Tibial artery (tissue), 4 donors: Measurements from ENCODE around the gene PSMB3.

Source experiments
- DNase-seq, 2 donors: peaks; one replicate each; pipeline ENCODE4 v3.0.0-alpha.2; 2019
- H3K27ac ChIP-seq, 2 donors: fragments of 200-600 bp; sonication (generic) in 1 of 2; 1 replicate in 1 of 2; 2 replicates in 1 of 2; pipeline ENCODE4 v1.5.1; 2018 to 2019; ENCODE audit warnings: mild to moderate bottlenecking in 1 of 2
- H3K27me3 ChIP-seq, 2 donors: fragments of 200-600 bp; sonication (generic) in 1 of 2; one replicate each; pipeline versions ENCODE4 v1.5.1 to v1.6.0; 2016 to 2019
- H3K36me3 ChIP-seq, 3 donors: fragments of 200-600 bp; sonication (generic) in 2 of 3; one replicate each; pipeline ENCODE4 v1.5.1; 2016 to 2019; ENCODE audit warnings: mild to moderate bottlenecking in 2 of 3
- H3K4me1 ChIP-seq, 4 donors: fragments of 200-600 bp; sonication (generic) in 2 of 4; 1 replicate in 3 of 4; 2 replicates in 1 of 4; pipeline ENCODE4 v1.5.1; 2016 to 2019
- H3K4me3 ChIP-seq, 2 donors: fragments of 200-600 bp; sonication (generic) in 1 of 2; 1 replicate in 1 of 2; 2 replicates in 1 of 2; pipeline ENCODE4 v1.5.1; 2018 to 2019; ENCODE audit warnings: mild to moderate bottlenecking in 2 of 2
- H3K9me3 ChIP-seq, 3 donors: fragments of 200-600 bp; sonication (generic) in 1 of 3; one replicate each; pipeline ENCODE4 v1.5.1; 2016 to 2019
- intact Hi-C: fragments of 100-400 bp; cut with DNase I; formaldehyde crosslinking; loops from one replicate; pipeline ENCODE4 v1.15.0; 2023; ENCODE audit warnings: low total_unique reads
- TF ChIP-seq, protein P1 (sequence below), 2 experiments: fragments of 200-600 bp in 1 of 2; fragments of 450-650 bp in 1 of 2; IDR thresholded peaks; one replicate each; pipeline ENCODE4 v1.5.1; 2017 to 2019; ENCODE audit warnings: antibody characterized with exemption in 2 of 2, mild to moderate bottlenecking in 1 of 2, moderate library complexity in 1 of 2

Gene PSMB3

DNA sequence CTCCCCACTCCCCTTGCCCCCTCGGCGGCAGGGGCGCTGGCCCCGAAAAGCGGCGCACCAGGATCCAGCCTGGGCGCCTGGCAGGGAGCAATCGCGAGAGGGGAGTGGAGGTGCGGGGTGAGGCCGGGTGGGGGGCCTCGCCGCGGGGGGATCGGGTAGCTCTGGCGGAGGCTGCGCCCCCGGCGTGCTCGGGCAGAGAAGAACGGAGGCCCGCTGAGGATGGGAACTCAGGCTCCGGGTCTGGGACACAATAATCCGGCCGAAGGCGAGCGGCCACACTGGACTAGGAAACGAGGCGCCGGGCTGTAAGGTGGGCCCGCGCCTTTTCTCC lies 3.7 kb upstream of the PSMB3 start:
- intact Hi-C loops: no loop called here
- TF ChIP-seq, protein P1, sequence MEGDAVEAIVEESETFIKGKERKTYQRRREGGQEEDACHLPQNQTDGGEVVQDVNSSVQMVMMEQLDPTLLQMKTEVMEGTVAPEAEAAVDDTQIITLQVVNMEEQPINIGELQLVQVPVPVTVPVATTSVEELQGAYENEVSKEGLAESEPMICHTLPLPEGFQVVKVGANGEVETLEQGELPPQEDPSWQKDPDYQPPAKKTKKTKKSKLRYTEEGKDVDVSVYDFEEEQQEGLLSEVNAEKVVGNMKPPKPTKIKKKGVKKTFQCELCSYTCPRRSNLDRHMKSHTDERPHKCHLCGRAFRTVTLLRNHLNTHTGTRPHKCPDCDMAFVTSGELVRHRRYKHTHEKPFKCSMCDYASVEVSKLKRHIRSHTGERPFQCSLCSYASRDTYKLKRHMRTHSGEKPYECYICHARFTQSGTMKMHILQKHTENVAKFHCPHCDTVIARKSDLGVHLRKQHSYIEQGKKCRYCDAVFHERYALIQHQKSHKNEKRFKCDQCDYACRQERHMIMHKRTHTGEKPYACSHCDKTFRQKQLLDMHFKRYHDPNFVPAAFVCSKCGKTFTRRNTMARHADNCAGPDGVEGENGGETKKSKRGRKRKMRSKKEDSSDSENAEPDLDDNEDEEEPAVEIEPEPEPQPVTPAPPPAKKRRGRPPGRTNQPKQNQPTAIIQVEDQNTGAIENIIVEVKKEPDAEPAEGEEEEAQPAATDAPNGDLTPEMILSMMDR (IDR thresholded peaks at IDR 0.05): no peak
- DNase-seq: no peak
- Histone ChIP-seq H3K36me3 (no peaks in the 10 kb centered on the region), H3K27ac (peak overlapping the region; percentile 91 to 96), H3K27me3 (no peaks in the 10 kb centered on the region), H3K4me1 (peaks cover 0 to 65% (median 43%) of the 10 kb centered on the region in 4 donors), H3K9me3 (no peaks in the 10 kb centered on the region), H3K4me3 (peak overlapping the region; percentile 70 to 88)

DNA sequence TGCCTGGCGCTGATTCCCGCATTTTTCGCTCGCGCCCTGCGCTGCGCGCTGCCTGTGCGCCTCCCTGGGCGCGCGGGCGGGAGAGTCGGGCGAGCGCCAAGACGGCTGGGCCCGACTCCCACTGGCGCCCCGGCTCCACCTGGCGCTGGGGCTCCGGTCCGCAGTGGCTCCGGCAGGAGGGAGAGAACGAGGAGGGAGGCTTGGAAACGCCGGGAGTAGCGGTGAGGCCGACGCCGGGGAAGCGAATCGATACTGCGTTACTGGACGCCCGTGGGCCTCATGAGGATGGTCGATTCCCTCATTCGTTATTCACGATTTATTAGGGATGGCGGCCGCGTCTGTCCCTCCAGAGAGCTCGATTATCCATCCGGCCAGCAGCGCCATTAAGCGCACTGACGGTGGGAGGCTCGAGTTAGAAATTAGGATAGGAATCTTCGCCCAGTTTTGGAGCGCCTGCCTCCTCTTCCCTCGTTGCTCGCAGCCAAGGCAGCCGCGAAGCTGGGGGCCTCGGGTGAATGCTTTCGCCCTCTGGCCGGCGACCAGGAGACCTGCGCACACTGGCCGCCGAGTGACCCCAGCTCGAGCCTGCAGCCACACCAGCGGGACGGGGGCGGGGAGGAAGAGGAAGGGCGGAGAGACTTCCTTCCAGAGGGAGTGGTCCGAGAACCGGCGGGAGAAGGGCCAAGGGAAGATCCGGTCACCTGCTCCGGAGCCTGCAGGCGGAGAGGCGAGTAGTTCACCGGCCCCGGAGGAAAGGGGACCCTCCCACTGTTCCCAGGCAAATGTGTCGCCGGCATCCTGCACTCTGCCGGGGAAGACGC lies 3.1 kb upstream of the PSMB3 start:
- DNase-seq: peak; percentile 92
- Histone ChIP-seq H3K9me3 (no peaks in the 10 kb centered on the region), H3K4me3 (peak overlapping the region; percentile 70 to 88), H3K36me3 (peaks cover 0 to 3% (median 0%) of the 10 kb centered on the region in 3 donors), H3K27ac (peak overlapping the region; percentile 91 to 96), H3K27me3 (no peaks in the 10 kb centered on the region), H3K4me1 (peaks cover 0 to 67% (median 49%) of the 10 kb centered on the region in 4 donors)
- intact Hi-C loops: loop anchor here (5.0 kb wide), 1 partner anchor 48 kb away; the partner anchor contains the start of gene PIP4K2B
- TF ChIP-seq, protein P1 (IDR thresholded peaks at IDR 0.05): no peak

DNA sequence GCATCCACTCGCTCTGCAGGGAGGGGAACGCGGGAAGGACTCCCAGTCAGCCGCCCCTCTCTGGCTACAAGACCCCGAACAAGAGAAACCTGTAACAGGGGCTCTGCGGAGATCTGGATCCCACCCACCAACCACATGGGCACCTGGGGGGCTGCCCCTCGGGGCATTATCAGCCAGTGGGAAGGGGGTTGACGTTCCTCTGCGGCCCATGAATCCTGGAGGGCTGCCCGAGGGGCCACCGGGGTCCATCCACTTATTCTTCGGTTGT lies 2.6 kb upstream of the PSMB3 start:
- intact Hi-C loops: loop anchor here (5.0 kb wide), 1 partner anchor 47 kb away; the partner anchor contains the start of gene PIP4K2B
- DNase-seq: no peak
- Histone ChIP-seq H3K9me3 (no peaks in the 10 kb centered on the region), H3K4me3 (peak overlapping the region; percentile 70 to 88), H3K4me1 (peaks cover 0 to 72% (median 54%) of the 10 kb centered on the region in 4 donors), H3K27ac (peak overlapping the region; percentile 91 to 96), H3K36me3 (peaks cover 0 to 9% (median under 1%) of the 10 kb centered on the region in 3 donors), H3K27me3 (no peaks in the 10 kb centered on the region)
- TF ChIP-seq, protein P1 (IDR thresholded peaks at IDR 0.05): no peak

DNA sequence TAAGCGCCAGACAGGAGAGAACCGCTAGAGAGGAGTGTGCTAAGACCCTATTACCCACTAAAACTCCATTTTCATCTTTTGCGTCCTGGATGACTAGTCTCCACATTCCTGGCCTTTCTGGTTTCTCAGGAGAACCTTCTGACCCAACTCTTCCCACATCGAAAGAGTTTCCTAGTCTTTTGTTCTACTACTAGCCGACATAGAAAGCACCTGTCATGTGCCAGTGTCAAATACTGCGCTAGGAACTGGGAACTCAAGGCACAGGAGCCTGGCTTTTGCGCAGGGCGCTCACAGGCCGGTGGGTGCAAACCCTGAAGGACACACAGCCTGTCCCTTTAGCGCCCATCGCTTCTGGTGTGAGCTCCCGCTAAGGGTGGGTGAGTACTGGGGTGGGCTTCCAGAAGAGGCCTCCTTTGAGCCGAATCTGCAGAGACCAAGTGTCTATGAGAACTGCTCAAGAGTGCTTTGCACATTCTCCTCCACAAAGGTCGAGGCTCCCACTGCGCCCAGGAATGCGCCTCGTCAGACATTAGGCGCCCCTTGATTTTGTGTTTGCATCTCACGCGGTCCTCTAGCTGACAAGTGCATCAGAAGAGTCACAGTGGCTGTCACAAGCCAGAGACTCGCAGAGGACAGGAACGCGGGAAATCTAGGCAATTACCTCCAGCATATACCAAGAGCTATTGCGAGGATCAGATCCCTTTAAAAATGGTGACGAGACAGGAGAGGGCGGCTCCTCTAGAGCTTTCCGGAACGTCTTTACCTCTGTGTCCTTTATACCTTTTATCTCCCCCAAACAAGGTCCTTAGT lies 2.0 kb upstream of the PSMB3 start:
- TF ChIP-seq, protein P1 (IDR thresholded peaks at IDR 0.05): no peak
- DNase-seq: no peak
- peaks cover 0 to 12% (median 4%) of the 10 kb centered on the region in 3 donors for H3K36me3 ChIP-seq
- no peaks in the 10 kb centered on the region for H3K9me3 ChIP-seq
- H3K27ac ChIP-seq: peak overlapping the region; percentile 91 to 96
- peak overlapping the region; percentile 70 to 88 for H3K4me3 ChIP-seq
- no peaks in the 10 kb centered on the region for H3K27me3 ChIP-seq
- intact Hi-C loops: loop anchor here (5.0 kb wide), 1 partner anchor 47 kb away; the partner anchor contains the start of gene PIP4K2B
- peaks cover 0 to 73% (median 54%) of the 10 kb centered on the region in 4 donors for H3K4me1 ChIP-seq

DNA sequence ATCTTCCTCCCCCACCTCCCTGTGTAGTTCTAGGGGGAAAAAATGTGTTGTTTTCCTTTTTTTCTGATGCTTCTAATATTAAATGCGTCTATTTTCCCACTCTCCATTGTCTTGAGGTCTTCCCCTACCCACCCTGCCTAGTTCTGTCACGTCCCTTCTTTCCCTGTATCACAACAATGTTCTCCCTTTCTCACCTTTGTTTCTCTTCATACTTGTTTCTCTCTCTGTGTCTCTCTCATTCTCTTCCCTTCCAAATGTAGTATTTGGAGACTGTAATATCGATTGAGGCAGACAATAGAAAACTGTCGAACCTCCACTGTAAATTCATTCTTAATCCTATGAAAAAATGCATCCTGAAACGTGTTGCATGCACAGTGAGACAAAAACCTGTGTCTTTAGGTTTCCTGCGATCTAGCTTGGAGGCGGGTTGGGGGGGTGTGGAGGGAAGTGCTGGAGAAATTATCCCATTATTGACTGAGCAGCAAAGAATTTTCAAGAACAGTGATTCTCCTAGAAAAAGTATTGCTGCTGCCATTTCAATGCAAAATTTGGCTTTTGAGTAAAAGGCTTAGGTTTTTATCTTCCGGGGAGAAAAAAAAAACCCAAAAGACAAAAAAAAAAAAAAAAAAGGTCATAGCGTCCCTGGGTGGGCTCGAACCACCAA lies 1.3 kb upstream of the PSMB3 start:
- H3K9me3 ChIP-seq: no peaks in the 10 kb centered on the region
- peak overlapping the region; percentile 73 to 96 for H3K4me3 ChIP-seq
- H3K27ac ChIP-seq: peak overlapping the region; percentile 8 to 96
- no peaks in the 10 kb centered on the region for H3K27me3 ChIP-seq
- intact Hi-C loops: loop anchor here (5.0 kb wide), 1 partner anchor 46 kb away; the partner anchor contains the start of gene PIP4K2B
- no peak for DNase-seq
- peaks cover 0 to 65% (median 50%) of the 10 kb centered on the region in 4 donors for H3K4me1 ChIP-seq
- peaks cover 7 to 19% (median 11%) of the 10 kb centered on the region in 3 donors for H3K36me3 ChIP-seq
- TF ChIP-seq, protein P1 (IDR thresholded peaks at IDR 0.05): no peak
